SK-N-DZ (cell line): Measurements from ENCODE around the gene GALK1.
"Not testable (repeated sequence)": the region's sequence is repeated elsewhere in the genome, so short reads cannot be mapped to it uniquely, and the experiment has no call there.

Experiments used
- DNase-seq: peaks from one replicate; pipeline ENCODE4 v3.0.0-alpha.2; 2015; ENCODE audit warnings: low spot score

Gene GALK1

GRCh38 chr17:75765981-75766380, 989 bp upstream of the GALK1 start:
- no peak for DNase-seq

DNA sequence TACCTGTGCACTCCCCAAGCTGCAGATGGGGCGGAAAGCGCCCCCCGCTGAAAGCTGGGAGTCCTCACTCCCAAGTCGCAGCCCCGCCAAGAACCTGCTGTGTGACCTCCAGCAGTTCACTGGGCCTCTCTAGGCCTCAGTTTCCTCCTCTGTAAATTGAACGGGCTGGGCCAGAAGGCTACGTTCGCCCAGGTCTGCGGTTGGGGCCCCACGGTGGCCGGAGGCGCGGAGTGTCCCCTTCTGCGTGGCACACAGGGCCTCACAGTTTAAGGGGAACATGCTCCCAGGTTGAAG, 628 bp downstream of the GALK1 start:
- DNase-seq, result no peak

- DNase-seq, result no peak
These were observed 1.2 kb downstream of the GALK1 start for GRCh38 chr17:75763613-75764416.

GRCh38 chr17:75763269-75763607, 1.8 kb downstream of the GALK1 start:
- no peak for DNase-seq

- DNase-seq, result no peak
These were observed 2.3 kb downstream of the GALK1 start for GRCh38 chr17:75762513-75763268.

- not testable (repeated sequence) for DNase-seq
These were observed 4.9 kb downstream of the GALK1 start for GRCh38 chr17:75759978-75760640.

DNA sequence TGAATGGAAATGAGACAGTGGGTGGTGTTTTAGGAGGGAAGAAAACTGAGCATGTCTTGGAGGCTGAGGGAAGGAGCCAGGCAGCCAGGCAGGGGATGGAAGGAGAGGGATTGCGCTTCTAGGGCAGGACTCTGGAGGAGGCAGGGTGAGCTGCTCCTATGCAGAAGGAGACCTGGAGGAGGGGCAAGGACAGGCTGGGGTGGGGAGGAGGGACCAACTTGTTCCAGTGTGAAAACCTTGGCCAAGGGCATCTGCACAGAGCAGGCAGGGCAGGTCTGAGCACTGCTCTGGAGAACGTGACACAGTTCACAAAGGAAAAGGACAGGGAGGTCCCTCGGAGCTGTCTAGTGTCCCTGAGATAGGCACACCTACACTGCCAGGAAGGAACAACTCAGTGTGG, 5.5 kb downstream of the GALK1 start:
- no peak for DNase-seq

GRCh38 chr17:75758131-75758905, 6.7 kb downstream of the GALK1 start:
- DNase-seq, result no peak

GRCh38 chr17:75757086-75757681, 7.8 kb downstream of the GALK1 start:
- no peak for DNase-seq

GRCh38 chr17:75756451-75757085, 8.4 kb downstream of the GALK1 start:
- DNase-seq, result no peak

GRCh38 chr17:75755990-75756389, 9.0 kb downstream of the GALK1 start:
- DNase-seq, result no peak

- no peak for DNase-seq
These were observed 9.6 kb downstream of the GALK1 start for GRCh38 chr17:75755205-75755901.

DNA sequence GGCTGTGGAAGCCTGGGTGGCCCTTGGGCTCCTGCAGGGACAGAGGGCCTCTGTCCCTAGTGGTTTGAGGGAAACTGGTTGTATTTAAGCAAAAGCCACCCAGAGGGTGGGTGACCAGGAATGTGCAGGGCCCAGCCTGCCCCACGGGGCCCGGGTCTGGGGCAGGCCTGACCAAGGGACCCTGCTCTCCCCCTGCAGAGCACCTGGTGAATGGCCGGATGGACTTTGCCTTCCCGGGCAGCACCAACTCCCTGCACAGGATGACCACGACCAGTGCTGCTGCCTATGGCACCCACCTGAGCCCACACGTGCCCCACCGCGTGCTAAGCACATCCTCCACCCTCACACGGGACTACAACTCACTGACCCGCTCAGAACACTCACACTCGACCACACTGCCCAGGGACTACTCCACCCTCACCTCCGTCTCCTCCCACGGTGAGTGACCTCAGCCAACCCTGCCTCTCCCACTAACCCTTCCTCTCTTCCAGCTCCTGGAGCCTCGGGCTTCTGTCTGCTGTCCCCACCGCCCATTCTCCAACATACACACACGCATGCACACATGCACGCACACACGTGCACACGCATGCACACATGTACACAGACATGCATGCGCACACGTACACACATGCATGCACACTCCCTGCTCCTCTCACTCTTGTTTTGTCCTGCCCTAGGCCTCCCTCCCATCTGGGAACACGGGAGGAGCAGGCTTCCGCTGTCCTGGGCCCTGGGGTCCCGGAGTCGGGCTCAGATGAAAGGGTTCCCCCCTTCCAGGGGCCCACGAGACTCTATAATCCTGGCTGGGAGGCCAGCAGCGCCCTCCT, 10.4 kb downstream of the GALK1 start:
- DNase-seq, result no peak

DNA sequence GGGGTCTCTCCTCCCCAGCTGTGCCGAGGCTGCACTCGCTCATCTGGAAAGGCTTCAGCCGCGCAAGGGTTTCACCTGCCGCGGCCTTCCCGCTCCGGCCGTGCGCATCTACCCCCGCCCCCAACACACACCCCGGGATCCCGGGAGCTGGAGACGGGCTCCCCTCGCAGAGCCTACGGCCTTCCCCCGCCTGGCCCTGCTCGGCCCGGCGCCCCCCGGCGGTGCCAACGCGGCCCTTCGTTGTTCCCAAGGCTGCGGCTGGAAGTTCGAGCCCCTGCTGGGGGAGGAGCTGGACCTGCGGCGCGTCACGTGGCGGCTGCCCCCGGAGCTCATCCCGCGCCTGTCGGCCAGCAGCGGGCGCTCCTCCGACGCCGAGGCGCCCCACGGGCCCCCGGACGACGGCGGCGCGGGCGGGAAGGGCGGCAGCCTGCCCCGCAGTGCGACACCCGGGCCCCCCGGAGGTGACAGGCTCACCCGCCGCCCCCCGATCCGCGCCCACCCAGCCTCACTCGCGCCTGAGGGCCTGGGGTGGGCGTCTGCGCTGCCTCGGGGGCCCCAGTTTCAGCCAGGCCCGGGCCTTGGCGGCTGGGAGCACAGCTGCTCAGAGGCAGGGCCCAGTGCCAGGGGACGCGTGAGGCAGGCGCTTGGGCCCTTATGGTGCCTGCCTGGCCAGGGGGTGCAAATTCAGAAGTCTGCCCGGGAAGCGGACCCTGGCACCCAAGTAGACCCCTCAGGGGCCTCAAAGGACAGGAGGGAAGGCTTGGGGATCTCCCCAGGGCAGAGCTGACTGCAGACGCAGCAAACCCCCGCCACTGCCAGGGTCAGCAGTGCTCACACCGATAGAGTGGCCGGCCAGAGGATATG, 11.2 kb downstream of the GALK1 start:
- peak; percentile 78 for DNase-seq

DNA sequence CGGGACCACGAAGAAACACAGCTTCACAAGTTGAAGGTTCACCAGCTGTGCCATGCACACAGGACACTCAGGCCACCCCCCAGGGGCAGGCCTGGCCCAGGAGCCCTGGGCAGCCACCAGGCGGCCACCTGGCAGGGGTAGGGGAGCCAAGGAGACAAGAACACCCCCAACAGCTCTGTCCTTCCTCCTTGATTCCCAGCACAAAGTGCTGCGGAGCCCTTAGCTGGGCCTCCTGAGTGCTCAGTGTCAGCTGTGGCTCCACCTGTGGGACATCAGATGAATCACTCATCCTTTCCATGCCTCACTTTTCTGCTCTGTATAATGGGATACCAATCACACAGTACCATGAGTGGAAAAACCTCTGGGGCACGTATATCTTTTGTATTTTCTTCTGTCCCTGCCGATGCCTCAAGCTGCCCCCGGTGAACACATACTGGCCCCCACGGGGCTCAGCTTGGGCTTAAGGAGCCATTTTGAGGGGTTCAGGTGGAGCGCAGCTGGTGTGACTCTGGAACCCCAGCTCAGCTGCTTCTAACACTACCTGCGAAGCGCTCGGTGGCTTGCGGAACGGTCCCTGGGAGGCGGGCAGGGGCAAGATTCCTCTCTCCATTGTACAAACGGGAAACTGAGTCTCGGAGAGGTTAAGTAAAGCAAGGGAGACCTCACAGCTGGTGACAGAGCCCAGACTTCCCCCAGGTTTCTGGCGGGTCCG, 12.0 kb downstream of the GALK1 start:
- DNase-seq, result no peak

GRCh38 chr17:75752405-75752709, 12.6 kb downstream of the GALK1 start:
- DNase-seq, result no peak

- DNase-seq, result no peak
These were observed 13.2 kb downstream of the GALK1 start for GRCh38 chr17:75751676-75752404.
